Cerebellar nuclear complex (tissue), 1 donor: Measurements from ENCODE around the gene BAZ2A.
"Not testable (repeated sequence)": the region's sequence is repeated elsewhere in the genome, so short reads cannot be mapped to it uniquely, and the experiment has no call there.

Experiments used
- DNase-seq, 2 experiments: peaks; one replicate each; lab custom pipeline; 2025; lab: John Stamatoyannopoulos, UW

Gene BAZ2A

GRCh38 chr12:56630180-56630632 is at the start of gene BAZ2A:
BAZ2A (minus strand) TSS chr12:56630326; CDS start chr12:56617530, 12,796 bp downstream.
- DNase-seq = peak; percentile 12 to 50

- DNase-seq = no peak
Observed at GRCh38 chr12:56678852-56679251, 48.7 kb upstream of the BAZ2A start.

- no peak for DNase-seq
Observed at GRCh38 chr12:56677680-56678079, 47.6 kb upstream of the BAZ2A start.

- no peak for DNase-seq
Observed at GRCh38 chr12:56676851-56677580, 46.9 kb upstream of the BAZ2A start.

GRCh38 chr12:56671608-56672007 is 41.5 kb upstream of the BAZ2A start:
- no peak for DNase-seq

GRCh38 chr12:56670836-56671235 is 40.7 kb upstream of the BAZ2A start:
- DNase-seq = no peak

GRCh38 chr12:56668197-56668457 is 38.0 kb upstream of the BAZ2A start:
- no peak for DNase-seq

GRCh38 chr12:56661979-56662638 is 32.0 kb upstream of the BAZ2A start:
- no peak for DNase-seq

GRCh38 chr12:56661560-56661959 is 31.4 kb upstream of the BAZ2A start:
- DNase-seq = no peak

GRCh38 chr12:56658921-56659320 is 28.8 kb upstream of the BAZ2A start:
- no peak for DNase-seq

GRCh38 chr12:56657416-56658379 is 27.6 kb upstream of the BAZ2A start:
- DNase-seq = no peak

- not testable (repeated sequence) for DNase-seq
Observed at GRCh38 chr12:56653781-56654180, 23.7 kb upstream of the BAZ2A start.

GRCh38 chr12:56648023-56648422 is 17.9 kb upstream of the BAZ2A start:
- DNase-seq = not testable (repeated sequence)

GRCh38 chr12:56645717-56646446 is 15.8 kb upstream of the BAZ2A start, which contains the start of gene ATP5F1B:
ATP5F1B (minus strand) TSS chr12:56645984; CDS start chr12:56645963, 21 bp downstream.
- DNase-seq = peak; percentile 95 to 99

- no peak for DNase-seq
Observed at GRCh38 chr12:56645201-56645716, 15.1 kb upstream of the BAZ2A start.

GRCh38 chr12:56644654-56645053 is 14.5 kb upstream of the BAZ2A start:
- DNase-seq = no peak

- DNase-seq = no peak
Observed at GRCh38 chr12:56641219-56641618, 11.1 kb upstream of the BAZ2A start.

- no peak for DNase-seq
Observed at GRCh38 chr12:56637621-56638020, 7.5 kb upstream of the BAZ2A start.

GRCh38 chr12:56636675-56637540 is 6.8 kb upstream of the BAZ2A start:
- peak; percentile 94 to 99 for DNase-seq
